ENCODE results near the gene SNAPIN.
"Not testable (repeated sequence)": the region's sequence is repeated elsewhere in the genome, so short reads cannot be mapped to it uniquely, and the experiment has no call there.

Gene SNAPIN

DNA sequence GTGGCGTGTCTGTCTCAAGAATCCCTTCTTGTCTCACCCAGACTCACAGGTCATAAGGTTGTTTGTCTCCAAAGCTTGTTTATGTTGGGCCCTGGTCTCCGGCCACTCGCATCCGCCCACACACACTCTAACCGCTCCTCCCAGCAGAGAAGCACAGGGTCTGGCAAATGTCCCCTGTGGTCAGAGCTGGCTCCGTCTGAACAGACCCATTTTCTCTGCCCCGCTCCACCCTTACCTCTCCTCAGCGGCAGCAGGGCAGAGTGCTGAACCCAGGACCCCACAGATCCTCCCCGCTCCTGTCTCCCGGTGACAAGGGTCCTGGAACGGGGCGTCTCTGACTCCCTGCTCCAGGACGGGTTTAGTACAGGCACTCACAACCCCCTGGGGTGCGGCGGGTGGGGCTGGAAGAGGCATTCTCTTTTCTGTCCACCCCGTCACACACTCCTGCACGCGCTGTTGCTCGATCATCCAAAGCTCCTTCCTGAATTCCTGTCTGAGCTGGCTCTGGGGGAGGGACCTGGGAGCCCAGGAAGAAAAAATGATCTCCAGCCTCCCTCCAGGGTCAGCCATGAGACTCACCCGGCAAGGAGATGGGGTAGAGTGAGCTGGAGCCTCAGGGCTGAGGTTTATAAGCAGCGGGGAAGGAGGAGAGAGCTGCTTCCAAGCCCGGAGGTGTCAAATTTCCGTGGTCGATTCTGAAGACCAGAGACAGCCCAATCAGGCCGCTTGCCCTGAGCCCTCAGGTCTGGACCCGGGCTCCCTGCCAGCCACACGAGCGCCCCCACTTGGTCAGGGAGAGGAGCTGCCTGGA lies 31.4 kb upstream of the SNAPIN start, which contains the start of gene S100A13:
TSS of gene S100A13 (minus strand) at position 602 of the 811 bp plus-strand sequence. CDS start 1,033 bp downstream, outside the sequence.
- peak; percentile 95 for DNase-seq (ENCODE audit: low read depth)

DNA sequence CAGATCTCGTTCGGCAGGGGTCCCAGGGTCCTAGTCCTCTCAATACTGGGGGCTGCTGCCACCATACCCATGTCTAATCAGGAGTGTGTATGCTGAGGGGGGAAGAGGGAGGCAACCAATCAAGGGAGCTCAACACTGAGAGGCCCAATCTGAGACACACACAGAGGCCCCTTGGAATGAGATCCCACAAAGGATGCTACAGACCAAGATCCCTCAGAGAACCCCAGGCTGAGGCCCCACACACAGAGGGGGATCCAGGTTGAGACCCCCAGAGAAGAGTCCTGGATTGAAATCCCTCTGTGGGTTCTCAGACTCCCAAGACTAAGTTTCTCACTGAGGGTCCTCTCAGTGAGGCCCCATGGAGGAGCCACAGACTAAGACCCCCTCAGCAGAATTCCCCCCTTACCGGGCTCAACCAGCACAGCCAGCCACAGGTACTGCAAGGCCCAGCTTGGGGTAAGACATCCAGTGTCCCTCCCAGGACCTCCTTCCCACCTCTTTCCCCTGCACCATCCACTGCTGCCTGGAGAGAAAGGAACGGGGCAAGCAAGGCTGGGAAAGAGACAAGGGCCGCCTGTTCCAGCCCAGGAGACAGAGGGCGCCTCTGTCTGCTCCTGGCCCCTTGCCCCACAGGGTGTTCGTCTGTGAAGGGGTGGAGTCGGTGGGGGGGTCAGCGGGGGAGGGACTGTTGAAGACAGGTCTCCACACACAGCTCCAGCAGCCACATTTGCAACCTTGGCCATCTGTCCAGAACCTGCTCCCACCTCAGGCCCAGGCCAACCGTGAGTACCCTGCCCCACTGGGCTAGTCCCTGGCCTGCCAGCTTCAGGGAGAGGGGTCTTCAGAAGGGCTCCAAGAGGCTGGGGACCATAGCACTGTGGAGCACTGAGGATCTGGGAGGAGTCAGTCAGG lies 30.5 kb upstream of the SNAPIN start, which contains the start of gene S100A1:
TSS of gene S100A1 (plus strand) at position 720 of the 912 bp plus-strand sequence. CDS start 2,088 bp downstream, outside the sequence.
- DNase-seq (ENCODE audit: low read depth): no peak

GRCh38 chr1:153628638-153629342 lies 29.7 kb upstream of the SNAPIN start:
- DNase-seq (ENCODE audit: low read depth): no peak

GRCh38 chr1:153629343-153629665 lies 29.2 kb upstream of the SNAPIN start:
- DNase-seq (ENCODE audit: low read depth): no peak

- DNase-seq (ENCODE audit: low read depth): no peak
Measured at GRCh38 chr1:153629971-153630370, 28.5 kb upstream of the SNAPIN start.

- DNase-seq (ENCODE audit: low read depth): no peak
Measured at GRCh38 chr1:153630384-153630783, 28.1 kb upstream of the SNAPIN start.

DNA sequence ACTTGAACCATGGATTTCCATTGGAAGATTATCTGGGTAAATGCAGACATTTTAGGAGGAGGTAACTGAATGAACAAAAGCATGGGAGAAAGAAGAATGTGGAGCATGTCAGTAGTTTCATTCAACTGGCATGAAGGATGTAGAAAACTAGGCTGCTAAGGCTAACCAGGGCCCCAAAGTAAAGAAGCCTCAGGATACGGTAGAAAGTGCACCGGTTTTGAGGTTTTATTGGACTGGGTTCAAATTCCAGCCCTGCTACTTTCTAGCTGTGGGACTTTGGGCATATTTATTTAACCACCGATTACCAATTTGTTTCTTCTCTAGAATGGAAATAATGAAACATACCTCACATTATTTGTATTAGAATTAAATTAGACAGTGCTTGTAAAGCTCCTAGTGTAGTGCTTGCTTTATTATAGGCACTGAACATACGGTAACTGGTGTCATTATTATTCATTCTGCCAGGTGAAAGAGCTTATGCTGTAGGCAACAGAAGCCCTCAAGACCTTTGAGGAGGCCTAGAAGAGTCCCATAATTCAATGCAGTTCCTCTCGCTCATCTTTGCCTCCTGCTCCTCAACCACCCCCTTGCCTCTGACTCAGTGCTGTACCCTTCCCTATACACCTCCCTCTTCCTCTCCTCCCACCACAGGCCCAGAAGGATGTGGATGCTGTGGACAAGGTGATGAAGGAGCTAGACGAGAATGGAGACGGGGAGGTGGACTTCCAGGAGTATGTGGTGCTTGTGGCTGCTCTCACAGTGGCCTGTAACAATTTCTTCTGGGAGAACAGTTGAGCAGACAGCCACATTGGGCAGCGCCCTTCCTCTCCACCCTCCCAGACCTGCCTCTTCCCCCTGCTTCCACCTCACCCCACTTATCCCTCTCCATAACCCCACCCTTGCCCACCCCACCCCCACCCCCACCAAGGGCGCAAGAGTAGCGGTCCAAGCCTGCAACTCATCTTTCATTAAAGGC lies 27.2 kb upstream of the SNAPIN start:
- DNase-seq (ENCODE audit: low read depth): peak; percentile 22

GRCh38 chr1:153633161-153633753 lies 25.2 kb upstream of the SNAPIN start:
- no peak for DNase-seq (ENCODE audit: low read depth)

DNA sequence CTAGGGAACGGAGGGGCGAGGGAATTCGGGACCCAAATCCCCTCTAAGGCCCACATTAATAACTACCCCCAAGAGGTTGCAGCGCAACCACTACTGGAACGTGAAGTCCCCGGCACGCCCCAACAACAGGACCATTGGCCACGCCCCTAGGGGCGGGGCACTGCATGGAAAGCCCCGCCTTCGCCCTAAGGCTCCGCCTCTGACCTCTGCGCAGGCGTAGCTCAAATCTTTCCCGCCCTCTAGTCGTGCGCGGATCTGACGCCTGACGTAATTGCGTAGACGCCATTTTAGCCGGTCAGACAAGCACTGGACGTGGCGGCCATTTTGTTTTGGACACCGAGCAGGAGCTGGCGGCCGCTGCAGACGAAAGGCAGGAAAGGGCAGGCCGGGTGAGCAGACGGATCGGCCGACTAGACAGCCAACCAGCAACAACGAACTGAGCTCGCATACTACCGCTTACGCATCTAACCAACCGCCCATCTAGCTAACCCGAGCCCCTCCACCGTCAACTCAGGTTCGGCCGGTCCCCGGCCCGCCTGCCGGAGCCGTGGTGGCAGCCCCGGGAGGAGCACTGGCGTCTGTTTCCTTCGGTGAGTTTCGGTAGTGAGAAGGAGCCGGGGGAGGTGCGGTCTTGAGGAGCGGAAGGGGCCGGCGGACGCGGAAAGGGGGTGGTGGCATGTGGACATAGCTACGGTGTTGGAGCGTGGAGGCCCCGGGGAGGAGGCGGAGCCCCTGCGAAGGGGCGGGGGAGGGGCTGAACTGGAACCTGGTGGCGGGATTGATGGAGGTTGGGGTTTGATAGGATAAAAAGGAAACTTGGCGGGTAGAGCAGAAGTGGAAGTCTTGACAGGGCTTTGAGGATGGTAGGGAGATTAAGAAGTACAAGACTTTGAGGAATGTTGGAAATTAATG lies 24.5 kb upstream of the SNAPIN start, which contains the start of gene CHTOP:
TSS of gene CHTOP (plus strand) at position 313 of the 912 bp plus-strand sequence. CDS start 2,523 bp downstream, outside the sequence.
- peak; percentile 99 for DNase-seq (ENCODE audit: low read depth)

DNA sequence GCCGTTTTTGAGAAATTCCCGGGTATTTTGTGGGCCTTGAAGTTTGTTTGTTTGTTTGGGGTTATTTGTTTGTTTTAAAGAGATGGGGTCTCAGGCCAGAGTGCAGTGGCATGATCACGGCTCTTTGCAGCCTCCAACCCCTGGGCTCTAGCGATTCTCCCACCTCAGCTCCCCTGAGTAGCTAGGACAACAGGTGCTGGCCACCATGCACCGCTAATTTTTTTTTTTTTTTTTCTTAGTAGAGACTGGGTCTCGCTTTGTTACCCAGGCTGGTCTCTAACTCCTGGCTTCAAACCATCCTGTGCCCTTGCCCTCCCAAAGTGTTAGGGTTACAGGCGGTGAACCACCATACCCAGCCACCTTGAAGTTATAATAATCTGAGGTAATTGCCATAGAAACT lies 22.6 kb upstream of the SNAPIN start:
- no peak for DNase-seq (ENCODE audit: low read depth)

GRCh38 chr1:153636312-153636711 lies 22.2 kb upstream of the SNAPIN start:
- DNase-seq (ENCODE audit: low read depth): no peak

- DNase-seq (ENCODE audit: low read depth): no peak
Measured at GRCh38 chr1:153638261-153638660, 20.2 kb upstream of the SNAPIN start.

- no peak for DNase-seq (ENCODE audit: low read depth)
Measured at GRCh38 chr1:153639280-153639679, 19.2 kb upstream of the SNAPIN start.

- DNase-seq (ENCODE audit: low read depth): not testable (repeated sequence)
Measured at GRCh38 chr1:153640213-153640612, 18.3 kb upstream of the SNAPIN start.

DNA sequence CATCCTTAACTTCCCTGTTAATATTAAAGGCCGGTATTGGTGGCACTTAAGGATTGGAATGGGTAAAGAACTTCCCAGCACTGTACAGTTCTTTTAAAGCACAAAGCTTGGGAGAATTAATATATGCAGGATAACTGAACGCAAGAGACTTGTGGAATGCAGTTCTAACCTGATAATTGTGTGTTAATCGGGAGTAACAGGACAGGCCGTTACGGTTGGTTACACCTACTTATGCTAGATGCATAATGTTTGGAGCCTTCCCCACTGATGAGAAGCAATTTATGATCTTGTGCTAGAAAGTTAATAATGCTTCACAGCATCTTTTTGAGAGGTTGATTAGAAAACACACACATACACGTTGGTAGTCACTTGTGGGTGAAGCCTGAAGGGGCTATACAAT lies 17.6 kb upstream of the SNAPIN start:
- DNase-seq (ENCODE audit: low read depth): no peak

GRCh38 chr1:153642161-153642560 lies 16.3 kb upstream of the SNAPIN start:
- no peak for DNase-seq (ENCODE audit: low read depth)

- DNase-seq (ENCODE audit: low read depth): no peak
Measured at GRCh38 chr1:153643100-153643499, 15.4 kb upstream of the SNAPIN start.

- no peak for DNase-seq (ENCODE audit: low read depth)
Measured at GRCh38 chr1:153643816-153644215, 14.7 kb upstream of the SNAPIN start.

- DNase-seq (ENCODE audit: low read depth): no peak
Measured at GRCh38 chr1:153646672-153647345, 11.7 kb upstream of the SNAPIN start.
